Loucy (cell line): ENCODE results near the gene CACYBP.
A peak's percentile ranks its signal among the peaks of the same experiment; 100 is the strongest.

Experiments used
- H2AFZ ChIP-seq: fragments of 200-600 bp; sonication (generic); 2 replicates; pipeline ENCODE4 v1.6.0; 2016; ENCODE audit warnings: antibody characterized with exemption, mild to moderate bottlenecking, low read length, moderate library complexity
- H3F3A ChIP-seq: fragments of 200-600 bp; 2 replicates; pipeline ENCODE4 v1.6.0; 2016; ENCODE audit warnings: antibody characterized with exemption, low read depth, mild to moderate bottlenecking
- H3K27me3 ChIP-seq: fragments of 200-600 bp; sonication (generic); 2 replicates; pipeline ENCODE4 v1.6.1; 2014; ENCODE audit warnings: low read length, mild to moderate bottlenecking; ENCODE audit not compliant: insufficient read depth, poor library complexity, severe bottlenecking
- H3K36me3 ChIP-seq: fragments of 200-600 bp; sonication (generic); 2 replicates; pipeline ENCODE4 v1.6.1; 2016; ENCODE audit warnings: low read length; ENCODE audit not compliant: insufficient read depth
- H3K4me1 ChIP-seq: fragments of 200-600 bp; sonication (generic); 2 replicates; pipeline ENCODE4 v1.5.1; 2014; ENCODE audit warnings: low read length, mild to moderate bottlenecking; ENCODE audit not compliant: insufficient read depth, poor library complexity, severe bottlenecking
- H3K4me2 ChIP-seq: fragments of 200-600 bp; sonication (generic); 2 replicates; pipeline ENCODE4 v1.6.0; 2014; ENCODE audit warnings: antibody characterized with exemption, low read length, low read depth, mild to moderate bottlenecking; ENCODE audit not compliant: poor library complexity, severe bottlenecking
- H3K4me3 ChIP-seq: fragments of 200-600 bp; sonication (generic); 2 replicates; pipeline ENCODE4 v1.5.1; 2014; ENCODE audit warnings: low read length, mild to moderate bottlenecking, mixed read lengths; ENCODE audit not compliant: poor library complexity, severe bottlenecking
- H3K79me2 ChIP-seq: fragments of 200-600 bp; sonication (generic); 2 replicates; pipeline ENCODE4 v1.6.1; 2014; ENCODE audit warnings: low read length; ENCODE audit not compliant: insufficient read depth
- H3K9ac ChIP-seq: fragments of 200-600 bp; sonication (generic); 2 replicates; pipeline ENCODE4 v1.6.0; 2014; ENCODE audit warnings: mild to moderate bottlenecking, low read depth, low read length, moderate library complexity; ENCODE audit not compliant: poor library complexity, severe bottlenecking
- H3K9me2 ChIP-seq: fragments of 200-600 bp; sonication (generic); replicated peaks from 2 replicates; pipeline ENCODE4 v1.6.1; 2016; ENCODE audit warnings: low read depth, low read length, mixed read lengths
- H3K9me3 ChIP-seq: fragments of 200-600 bp; sonication (generic); 2 replicates; pipeline ENCODE4 v1.6.1; 2014; ENCODE audit warnings: mild to moderate bottlenecking, antibody characterized with exemption, low read length, low read depth; ENCODE audit not compliant: insufficient read depth
- H4K20me1 ChIP-seq: fragments of 200-600 bp; sonication (generic); 2 replicates; pipeline ENCODE4 v1.6.0; 2014; ENCODE audit warnings: antibody characterized with exemption, low read length, mild to moderate bottlenecking; ENCODE audit not compliant: insufficient read depth, poor library complexity, severe bottlenecking
- CTCF ChIP-seq: fragments of 200-600 bp; sonication (generic); conservative IDR thresholded peaks from 2 replicates; pipeline ENCODE4 v1.5.1; 2014; ENCODE audit warnings: mild to moderate bottlenecking, antibody characterized with exemption, low read length
- EZH2phosphoT487 ChIP-seq: fragments of 200-600 bp; IDR thresholded peaks from 2 replicates; pipeline ENCODE4 v1.6.1; 2018; ENCODE audit warnings: antibody characterized with exemption, mild to moderate bottlenecking, moderate library complexity, borderline replicate concordance

CACYBP gene

GRCh38 chr1:175002910-175003517, 3.3 kb downstream of the CACYBP start:
- TF ChIP-seq CTCF (no peak), EZH2phosphoT487 (no peak)
- Histone ChIP-seq H3K4me1 (peaks cover 66% of the 10 kb centered on the region), H3K9ac (peak overlapping the region; percentile 100), H4K20me1 (peaks cover 78% of the 10 kb centered on the region), H3K27me3 (no peaks in the 10 kb centered on the region), H3K79me2 (peaks cover 82% of the 10 kb centered on the region), H3K36me3 (peaks cover 31% of the 10 kb centered on the region; the same call in 1 of the 2 replicates), H3K9me3 (no peaks in the 10 kb centered on the region), H3F3A (peaks cover 6% of the 10 kb centered on the region; the same call in 1 of the 2 replicates), H3K4me3 (peak overlapping the region; percentile 98), H2AFZ (no peak overlapping the region), H3K9me2 (no peaks in the 10 kb centered on the region), H3K4me2 (peak overlapping the region; percentile 91)

- H3K4me2 ChIP-seq: peak overlapping the region; percentile 91
- H3K4me1 ChIP-seq: peaks cover 63% of the 10 kb centered on the region
- TF ChIP-seq CTCF (no peak), EZH2phosphoT487 (no peak)
- H4K20me1 ChIP-seq: peaks cover 81% of the 10 kb centered on the region
- H3K9me3 ChIP-seq: no peaks in the 10 kb centered on the region
- H3F3A ChIP-seq: peaks cover 6% of the 10 kb centered on the region; the same call in 1 of the 2 replicates
- peaks cover 87% of the 10 kb centered on the region for H3K79me2 ChIP-seq
- peaks cover 36% of the 10 kb centered on the region for H3K36me3 ChIP-seq
- H3K9ac ChIP-seq: peak overlapping the region; percentile 100
- no peak overlapping the region for H2AFZ ChIP-seq
- no peaks in the 10 kb centered on the region for H3K27me3 ChIP-seq
- H3K9me2 ChIP-seq: no peaks in the 10 kb centered on the region
- peak overlapping the region; percentile 98 for H3K4me3 ChIP-seq
These were observed 3.8 kb downstream of the CACYBP start for GRCh38 chr1:175003521-175003920.

GRCh38 chr1:175005085-175005783, 5.5 kb downstream of the CACYBP start:
- H3K9me2 ChIP-seq: no peaks in the 10 kb centered on the region
- TF ChIP-seq EZH2phosphoT487 (no peak), CTCF (no peak)
- peak overlapping the region; percentile 29 for H3K9ac ChIP-seq
- H3K9me3 ChIP-seq: no peaks in the 10 kb centered on the region
- H2AFZ ChIP-seq: no peak overlapping the region
- no peaks in the 10 kb centered on the region for H3F3A ChIP-seq
- peak overlapping the region; percentile 35 for H3K4me3 ChIP-seq
- H3K4me1 ChIP-seq: peaks cover 59% of the 10 kb centered on the region
- peaks cover 51% of the 10 kb centered on the region for H3K36me3 ChIP-seq
- peaks cover 81% of the 10 kb centered on the region for H4K20me1 ChIP-seq
- no peaks in the 10 kb centered on the region for H3K27me3 ChIP-seq
- H3K4me2 ChIP-seq: peak overlapping the region; percentile 91
- H3K79me2 ChIP-seq: peaks cover 85% of the 10 kb centered on the region
